A204.1 (cell line): ENCODE measurements around the gene MAFF.
"Not testable (repeated sequence)": the region's sequence is repeated elsewhere in the genome, so short reads cannot be mapped to it uniquely, and the experiment has no call there.

Source experiments
- FAIRE-seq: peaks from 2 replicates; lab custom pipeline; 2012; peaks lifted over from hg19 to GRCh38; lab: Jason Lieb, UNC

Gene MAFF

DNA sequence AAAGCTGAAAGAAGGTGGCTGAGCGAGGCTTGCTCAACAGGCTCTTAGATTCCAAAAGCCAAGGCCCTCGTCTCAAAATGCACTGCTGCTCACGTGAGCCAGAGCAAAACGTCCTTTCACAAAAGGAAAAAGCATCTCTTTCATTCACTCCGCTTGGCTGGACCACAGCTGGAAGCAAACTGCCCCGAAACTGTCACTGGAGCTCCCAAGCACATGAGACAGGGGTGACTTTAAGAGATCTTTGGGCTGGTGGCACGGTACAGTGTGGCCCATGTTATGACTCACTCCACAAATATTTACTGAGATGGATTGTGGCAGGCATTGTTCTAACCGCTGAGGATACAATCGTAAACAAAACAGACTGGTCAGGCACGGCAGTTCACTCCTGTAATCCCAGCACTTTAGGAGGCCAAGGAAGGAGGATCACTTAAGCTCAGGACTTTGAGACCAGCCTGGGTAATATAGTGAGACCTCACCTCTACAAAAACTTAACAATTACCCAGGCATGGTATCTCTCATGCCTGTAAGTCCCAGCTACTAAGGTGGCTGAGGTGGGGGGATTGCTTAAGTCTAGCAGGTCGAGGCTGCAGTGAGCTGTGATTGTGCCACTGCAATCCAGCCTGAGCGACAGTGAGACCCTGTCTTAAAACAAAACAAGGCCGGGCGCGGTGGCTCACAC, 23.7 kb upstream of the MAFF start:
- no peak for FAIRE-seq

GRCh38 chr22:38178605-38178937, 23.2 kb upstream of the MAFF start:
- not testable (repeated sequence) for FAIRE-seq

GRCh38 chr22:38180841-38181452, 20.8 kb upstream of the MAFF start:
- FAIRE-seq = no peak

GRCh38 chr22:38181453-38182200, 20.2 kb upstream of the MAFF start, which contains the start of gene PLA2G6:
Gene PLA2G6 (minus strand): TSS chr22:38181830. CDS start chr22:38169426, 12,404 bp downstream.
- FAIRE-seq = peak; percentile 96

DNA sequence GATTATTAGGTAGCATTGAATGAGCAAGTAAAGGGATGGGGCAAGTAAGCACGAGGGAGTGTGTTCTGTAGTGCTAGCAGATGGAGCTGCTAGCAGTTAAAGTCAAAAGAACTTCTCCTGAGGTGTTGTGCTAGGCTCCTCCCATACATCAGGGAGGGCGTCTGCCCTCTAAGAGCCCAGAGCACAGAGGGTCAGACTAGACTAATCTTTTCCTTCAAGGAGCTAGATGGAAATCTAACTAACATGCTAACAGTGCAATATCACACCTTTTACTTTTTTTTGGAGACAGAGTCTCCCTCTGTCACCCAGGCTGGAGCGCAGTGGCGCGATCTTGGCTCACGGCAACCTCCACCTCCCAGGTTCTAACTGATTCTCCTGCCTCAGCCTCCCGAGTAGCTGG, 17.0 kb upstream of the MAFF start:
- no peak for FAIRE-seq

DNA sequence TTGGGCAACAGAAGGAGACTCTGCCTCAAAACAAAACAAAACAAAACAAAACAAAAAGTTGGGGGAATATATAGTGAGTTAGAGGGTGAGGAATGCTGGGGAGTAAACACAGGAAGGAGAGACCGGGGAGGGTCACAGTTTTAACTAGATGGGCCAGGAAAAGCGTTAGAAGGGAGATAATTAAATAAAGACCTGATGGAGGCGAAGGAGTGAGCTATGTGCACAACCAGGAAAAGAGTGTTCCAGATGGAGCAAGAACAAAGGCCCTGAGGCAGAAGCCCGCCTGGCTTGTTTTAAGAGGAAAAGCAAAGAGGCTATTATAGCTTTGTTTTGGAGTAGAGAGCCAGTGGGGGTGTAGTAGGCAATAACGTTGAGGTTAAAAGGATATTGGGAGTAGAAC, 15.4 kb upstream of the MAFF start:
- FAIRE-seq = no peak

- FAIRE-seq = no peak
Observed at GRCh38 chr22:38187413-38188212, 14.2 kb upstream of the MAFF start.

DNA sequence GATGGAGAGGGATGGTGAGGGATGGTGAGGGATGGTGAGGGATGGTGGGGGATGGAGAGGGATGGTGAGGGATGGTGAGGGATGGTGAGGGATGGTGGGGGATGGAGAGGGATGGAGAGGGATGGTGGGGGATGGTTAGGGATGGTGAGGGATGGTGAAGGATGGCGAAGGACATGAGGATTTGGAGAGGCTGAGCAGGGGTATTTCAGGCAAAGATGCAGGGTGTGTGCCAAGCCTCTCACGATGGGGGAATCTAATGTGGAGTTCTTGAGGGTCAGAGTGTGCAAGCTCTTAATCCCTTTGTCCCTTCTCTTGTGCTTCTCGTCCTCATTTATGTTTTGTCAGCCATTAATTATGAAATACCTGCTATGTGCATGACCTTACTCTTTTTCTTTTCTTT, 12.7 kb upstream of the MAFF start:
- FAIRE-seq = no peak

- FAIRE-seq = no peak
Observed at GRCh38 chr22:38190581-38190980, 11.2 kb upstream of the MAFF start.

GRCh38 chr22:38191055-38191454, 10.7 kb upstream of the MAFF start:
- FAIRE-seq = no peak

DNA sequence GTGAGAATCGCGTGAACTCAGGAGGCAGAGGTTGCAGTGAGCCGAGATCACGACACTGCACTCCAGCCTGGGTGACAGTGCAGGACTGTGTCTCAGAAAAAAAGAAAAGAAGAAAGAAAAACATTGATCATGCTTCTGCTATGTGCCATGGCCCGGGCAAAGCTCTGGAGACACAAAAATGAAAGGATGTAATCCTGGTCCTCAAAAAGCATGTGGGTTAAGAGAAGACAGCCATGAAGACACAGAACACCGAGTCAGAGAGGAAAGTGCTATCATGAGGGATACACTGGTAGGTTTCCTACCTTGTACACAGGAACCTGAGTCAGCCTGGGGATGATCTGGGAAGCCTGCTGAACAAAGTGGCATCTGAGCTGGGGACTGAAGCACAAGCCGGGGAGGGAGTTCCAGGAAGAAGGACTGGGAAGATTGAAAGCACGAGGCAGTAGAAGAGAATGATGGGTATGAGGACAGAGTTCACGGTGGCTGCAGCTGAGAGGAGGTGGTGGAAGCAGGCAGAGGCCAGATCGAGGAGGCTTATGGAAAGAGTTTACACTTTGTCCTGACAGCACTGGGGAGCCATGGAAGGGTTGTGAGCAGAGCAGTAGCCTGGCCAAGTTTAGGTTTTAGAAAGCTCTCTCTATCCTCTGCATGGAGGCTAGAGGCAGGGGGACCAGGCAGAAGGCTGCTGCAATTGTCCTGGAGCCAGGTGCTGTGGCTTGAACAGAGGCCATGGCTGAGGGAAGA, 9.9 kb upstream of the MAFF start:
- no peak for FAIRE-seq

- FAIRE-seq = no peak
Observed at GRCh38 chr22:38192475-38192863, 9.3 kb upstream of the MAFF start.

- no peak for FAIRE-seq
Observed at GRCh38 chr22:38193580-38193979, 8.2 kb upstream of the MAFF start.

DNA sequence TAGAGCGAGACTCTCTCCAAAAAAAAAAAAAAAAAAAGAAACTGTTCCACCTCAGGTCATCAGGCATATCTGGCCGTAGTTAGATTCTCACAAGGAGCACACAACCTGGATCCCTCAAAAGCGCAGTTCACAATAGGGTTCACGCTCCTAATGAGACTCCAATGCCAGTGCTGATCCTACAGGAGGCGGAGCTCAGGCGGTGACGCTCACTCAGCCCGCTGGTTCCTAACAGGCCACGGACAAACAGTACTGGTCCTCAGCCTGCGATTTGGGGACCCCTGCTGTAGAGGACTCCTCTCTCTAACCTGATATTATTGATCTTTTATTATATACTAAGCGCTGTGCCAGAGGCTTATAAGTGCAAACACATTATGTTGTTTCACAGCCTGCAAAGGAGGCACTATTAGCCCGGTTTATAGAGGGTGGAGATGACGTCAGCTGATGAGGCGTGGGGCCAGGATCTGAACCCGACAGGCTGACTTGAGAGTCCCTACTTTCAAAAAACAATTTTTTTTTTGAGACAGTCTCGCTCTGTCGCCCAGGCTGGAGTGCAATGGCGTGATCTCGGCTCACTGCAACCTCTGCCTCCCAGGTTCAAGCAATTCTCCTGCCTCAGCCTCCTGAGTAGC, 4.9 kb upstream of the MAFF start:
- no peak for FAIRE-seq

DNA sequence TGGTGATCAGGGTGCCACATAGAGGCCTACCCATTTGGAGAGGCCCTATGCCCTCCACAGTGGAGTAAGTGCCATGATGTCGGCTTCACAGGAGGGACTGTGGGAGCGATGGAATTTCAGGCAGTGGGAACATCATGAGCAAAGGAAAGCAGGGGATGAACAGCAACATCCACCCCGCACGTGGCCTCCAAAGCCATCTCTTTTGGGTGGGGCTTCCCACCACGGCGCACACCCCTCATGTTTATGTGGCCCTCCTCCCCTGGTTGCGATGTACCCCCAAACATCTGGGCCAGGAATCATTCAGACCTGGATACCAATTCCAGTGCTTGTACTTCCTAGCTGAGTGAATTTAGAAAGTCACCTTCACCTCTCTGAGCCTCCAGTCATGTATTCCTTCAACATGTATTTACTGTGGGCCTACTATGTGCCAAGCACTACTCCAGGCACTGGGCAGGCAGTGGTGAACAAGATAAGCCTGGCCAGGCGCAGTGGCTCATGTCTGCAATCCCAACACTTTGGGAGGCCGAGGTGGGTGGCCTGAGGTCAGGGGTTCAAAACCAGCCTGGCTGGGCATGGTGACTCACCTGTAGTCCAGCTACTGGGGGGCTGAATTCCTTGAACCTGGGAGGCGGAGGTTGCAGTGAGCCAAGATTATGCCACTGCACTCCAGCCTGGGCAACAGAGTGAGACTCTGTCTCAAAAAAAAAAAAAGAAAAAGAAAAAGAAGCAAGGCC, 1.8 kb upstream of the MAFF start:
- no peak for FAIRE-seq

DNA sequence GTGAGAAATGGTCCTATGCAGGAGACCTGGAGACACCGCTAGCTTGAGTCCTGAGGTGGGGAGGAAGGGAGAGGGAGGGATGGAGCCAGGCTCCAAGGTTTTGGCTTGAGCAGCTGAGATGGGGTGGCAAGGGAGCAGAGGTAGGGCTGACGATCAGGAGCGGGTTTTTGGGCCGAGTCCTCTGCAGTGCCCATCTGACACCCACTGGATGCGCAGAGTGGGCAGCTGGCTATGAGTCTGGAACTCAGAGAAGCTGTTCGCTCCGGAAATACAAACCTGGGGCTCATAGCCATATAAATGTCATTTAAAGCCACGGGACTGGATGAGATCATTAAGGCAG, 453 bp upstream of the MAFF start:
- FAIRE-seq = no peak

DNA sequence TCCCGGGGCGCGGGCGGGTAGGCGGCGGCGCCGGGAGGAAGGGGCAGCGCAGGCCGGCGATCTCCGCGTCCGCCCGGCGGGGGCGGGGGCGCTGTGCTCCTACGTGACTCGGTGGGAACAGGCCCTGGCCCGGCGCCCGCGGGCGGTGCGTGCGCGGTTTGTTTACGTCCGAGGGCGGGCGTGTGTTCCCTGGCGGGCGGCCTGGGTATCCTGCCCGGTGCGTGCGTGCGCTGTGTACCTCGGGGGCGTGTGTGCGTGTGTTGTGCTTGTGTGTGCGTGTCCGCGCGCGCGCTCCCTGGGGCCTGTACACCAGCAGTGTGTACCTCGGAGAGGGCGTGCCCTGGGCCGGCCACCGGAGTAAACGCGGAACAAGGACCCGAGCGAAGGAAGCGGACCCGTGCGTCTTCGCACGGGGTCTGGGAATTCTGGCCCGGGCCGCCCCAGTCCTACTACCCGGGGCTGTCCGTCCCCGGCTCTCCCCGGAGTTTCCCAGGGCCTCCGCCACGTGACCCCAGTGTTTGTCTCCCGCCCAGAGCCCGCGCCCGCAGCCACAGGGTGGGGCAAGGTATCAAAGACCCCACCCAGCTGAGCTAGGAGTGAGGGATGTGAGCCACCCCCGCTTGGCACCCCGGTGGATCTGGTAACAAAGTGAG, 769 bp downstream of the MAFF start:
- no peak for FAIRE-seq

DNA sequence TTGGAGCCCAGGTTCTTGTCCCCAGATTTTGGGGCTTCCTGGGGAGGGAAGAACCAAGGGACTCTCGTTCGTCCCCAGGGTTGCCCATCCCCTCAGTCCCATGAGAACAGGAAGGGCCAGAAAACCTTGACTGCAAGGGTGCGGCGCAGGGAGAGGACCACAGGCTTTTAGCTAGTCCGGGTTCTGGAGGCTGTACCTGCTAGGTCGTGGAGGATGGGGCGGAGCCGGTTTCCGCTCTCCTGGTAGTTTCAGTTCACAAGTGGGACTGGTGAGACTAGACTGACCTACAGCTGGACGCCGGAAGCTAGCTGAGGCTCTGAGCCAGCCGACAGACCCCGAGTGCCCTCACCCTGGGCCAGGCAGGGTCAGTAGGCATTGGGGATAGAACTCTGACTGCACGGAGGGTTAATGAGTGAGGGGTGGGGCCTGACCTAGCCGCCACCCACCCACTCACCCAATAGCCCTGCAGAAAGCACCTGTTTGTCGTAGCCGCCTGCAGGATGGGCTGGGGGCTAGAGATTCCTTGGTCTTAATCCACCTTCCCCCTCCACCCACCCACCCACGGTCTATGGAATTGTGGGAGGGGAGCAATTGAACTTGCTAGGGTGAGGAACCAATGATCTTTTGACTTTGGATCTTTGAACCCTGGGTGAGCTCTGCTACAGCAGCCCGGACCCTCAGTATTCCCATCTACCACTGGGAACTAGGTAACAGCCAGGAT, 1.5 kb downstream of the MAFF start:
- FAIRE-seq = no peak

DNA sequence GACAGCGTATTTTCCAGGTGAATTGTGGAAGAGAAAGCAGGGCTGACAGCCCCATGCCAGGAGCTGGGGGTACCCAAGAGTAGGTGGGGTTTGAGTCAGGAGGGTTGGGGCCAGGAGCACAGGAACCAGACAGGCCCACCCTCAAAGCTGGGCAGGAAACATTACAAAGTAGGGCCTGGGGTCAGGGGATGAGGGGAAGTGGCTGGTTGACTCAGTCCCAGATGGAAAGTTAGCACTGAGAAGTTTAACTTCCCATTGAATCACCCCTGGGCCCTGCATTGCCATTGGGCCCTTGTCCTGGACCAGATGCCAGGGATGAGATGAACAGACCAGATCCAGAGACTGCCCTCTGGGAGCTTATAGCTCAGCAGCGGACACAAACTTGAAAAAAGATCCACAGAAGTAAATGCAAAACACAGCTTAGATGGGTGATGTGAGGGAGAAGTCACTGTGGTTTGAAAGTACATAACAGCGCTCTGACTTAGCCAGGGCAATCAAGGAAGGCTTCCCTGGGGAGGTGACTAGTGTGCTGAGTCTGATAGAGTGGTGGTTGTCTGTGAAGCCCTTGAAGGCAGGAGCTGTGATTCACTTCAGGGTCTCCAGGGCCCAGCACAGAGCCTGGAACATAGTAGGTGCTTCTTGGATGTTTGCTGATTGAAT, 2.2 kb downstream of the MAFF start:
- no peak for FAIRE-seq
